ENCODE data around the gene ABTB2. TPM values are rescaled to one million over a fixed set of nuclear protein-coding genes. Genes with fewer than 3 reads are reported as not detected.

ABTB2 gene
- total RNA-seq, 4 donors from 2014 or later: 0.79 to 4.1 (median 3.7) TPM

DNA sequence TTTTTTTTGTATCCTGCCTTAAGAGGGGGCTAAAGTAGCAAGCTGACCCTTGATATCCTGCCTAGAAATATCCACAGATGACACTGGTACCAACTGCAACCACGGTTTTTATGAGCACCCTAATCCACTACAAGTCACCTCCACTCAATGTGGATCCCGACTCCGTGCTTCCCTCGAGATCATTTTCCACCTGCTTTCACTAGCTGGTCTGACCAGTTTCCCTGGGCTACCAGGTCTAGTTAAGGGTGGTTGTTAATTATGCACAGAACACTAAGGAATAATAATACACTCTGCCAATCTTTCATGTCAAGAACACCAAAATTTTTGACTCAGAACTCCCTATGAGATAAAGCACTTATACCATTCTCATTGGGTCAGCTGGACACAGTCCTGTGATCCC is 82.3 kb downstream of the ABTB2 start:
- H3K4me3 ChIP-seq: no peak overlapping the region
- WGBS, 2 donors: 70% methylated on average over 4 of the region's 4 CpGs; no CpG with 5 or more reads in 1 of the 2 donors
- DNase-seq: no peak
- peaks cover 10 to 19% (median 12%) of the 10 kb centered on the region in 3 donors for H3K4me1 ChIP-seq
- TF ChIP-seq, protein P1, sequence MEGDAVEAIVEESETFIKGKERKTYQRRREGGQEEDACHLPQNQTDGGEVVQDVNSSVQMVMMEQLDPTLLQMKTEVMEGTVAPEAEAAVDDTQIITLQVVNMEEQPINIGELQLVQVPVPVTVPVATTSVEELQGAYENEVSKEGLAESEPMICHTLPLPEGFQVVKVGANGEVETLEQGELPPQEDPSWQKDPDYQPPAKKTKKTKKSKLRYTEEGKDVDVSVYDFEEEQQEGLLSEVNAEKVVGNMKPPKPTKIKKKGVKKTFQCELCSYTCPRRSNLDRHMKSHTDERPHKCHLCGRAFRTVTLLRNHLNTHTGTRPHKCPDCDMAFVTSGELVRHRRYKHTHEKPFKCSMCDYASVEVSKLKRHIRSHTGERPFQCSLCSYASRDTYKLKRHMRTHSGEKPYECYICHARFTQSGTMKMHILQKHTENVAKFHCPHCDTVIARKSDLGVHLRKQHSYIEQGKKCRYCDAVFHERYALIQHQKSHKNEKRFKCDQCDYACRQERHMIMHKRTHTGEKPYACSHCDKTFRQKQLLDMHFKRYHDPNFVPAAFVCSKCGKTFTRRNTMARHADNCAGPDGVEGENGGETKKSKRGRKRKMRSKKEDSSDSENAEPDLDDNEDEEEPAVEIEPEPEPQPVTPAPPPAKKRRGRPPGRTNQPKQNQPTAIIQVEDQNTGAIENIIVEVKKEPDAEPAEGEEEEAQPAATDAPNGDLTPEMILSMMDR (IDR thresholded peaks at IDR 0.05): no peak
- TF ChIP-seq POLR2A (IDR thresholded peaks at IDR 0.05): no peak
- intact Hi-C loops (cut with DNase I): loop anchor here (10.0 kb wide), 1 partner anchor 81 kb away; no protein-coding TSS in a partner anchor
- H3K27ac ChIP-seq: peak overlapping the region; percentile 50 to 81 (median 67)
- no peaks in the 10 kb centered on the region for H3K36me3 ChIP-seq
- no peaks in the 10 kb centered on the region for H3K9me3 ChIP-seq
- no peaks in the 10 kb centered on the region for H3K27me3 ChIP-seq

DNA sequence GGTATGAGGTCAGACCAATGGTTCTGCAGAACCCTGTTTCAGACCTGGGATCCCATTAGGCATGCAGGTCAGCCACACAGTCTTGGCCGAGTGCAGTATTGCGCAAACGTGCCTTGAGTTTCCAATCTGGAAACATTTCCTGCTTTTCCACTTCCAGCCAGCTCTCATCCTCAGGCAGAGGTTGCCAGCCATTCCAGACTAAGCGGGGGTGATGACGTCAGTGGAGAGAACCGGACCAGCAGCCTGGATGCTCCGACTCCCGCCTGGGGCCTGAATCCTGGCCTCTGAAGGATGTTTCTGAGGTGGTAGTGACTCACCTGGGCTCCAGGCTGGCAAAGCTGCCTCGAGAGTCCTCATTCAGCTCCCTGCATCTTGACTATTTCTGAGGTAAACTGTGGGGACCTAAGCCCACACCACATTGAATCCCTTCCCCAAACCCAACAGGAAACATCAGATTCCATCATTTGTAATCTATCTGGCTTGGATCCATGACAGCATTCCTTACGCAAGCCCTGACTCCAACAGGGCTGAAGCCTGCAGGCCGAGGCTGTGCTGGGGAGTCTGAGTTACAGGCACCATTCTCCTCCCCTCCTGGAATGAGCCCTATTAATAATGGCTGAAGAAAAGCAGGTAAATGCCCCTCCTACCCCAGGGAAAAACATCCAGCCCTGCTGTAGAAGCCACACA is 83.0 kb downstream of the ABTB2 start:
- H3K36me3 ChIP-seq: no peaks in the 10 kb centered on the region
- DNase-seq: no peak
- no peaks in the 10 kb centered on the region for H3K27me3 ChIP-seq
- no peaks in the 10 kb centered on the region for H3K9me3 ChIP-seq
- 22 to 31% methylated on average over 6 to 11 of the region's 11 CpGs for WGBS, 2 donors
- intact Hi-C loops (cut with DNase I): loop anchor here (10.0 kb wide), 1 partner anchor 80 kb away; no protein-coding TSS in a partner anchor
- no peak for TF ChIP-seq POLR2A (IDR thresholded peaks at IDR 0.05)
- TF ChIP-seq, protein P1 (IDR thresholded peaks at IDR 0.05): no peak
- H3K4me1 ChIP-seq: peaks cover 10 to 19% (median 12%) of the 10 kb centered on the region in 3 donors
- H3K4me3 ChIP-seq: no peak overlapping the region
- H3K27ac ChIP-seq: peak overlapping the region; percentile 50 to 81 (median 67)

DNA sequence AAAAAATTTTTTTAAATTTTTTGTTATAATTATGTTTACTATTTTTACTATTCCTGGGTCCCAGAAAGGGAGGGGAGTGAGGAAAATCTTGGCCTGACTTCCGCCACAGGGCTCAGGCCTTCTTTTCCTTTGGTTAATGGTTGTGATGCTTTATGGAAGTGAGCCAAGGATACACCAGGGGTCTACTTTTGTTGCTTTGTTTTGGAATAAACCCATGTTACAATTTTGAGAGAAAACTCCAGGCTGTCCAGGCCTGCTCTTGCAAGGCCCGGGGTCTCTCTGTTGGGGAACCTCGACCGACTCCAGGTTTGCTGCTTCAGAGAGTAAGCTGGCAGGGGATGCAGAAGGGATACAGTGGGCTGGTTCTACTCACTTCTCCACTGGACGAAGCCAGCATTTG is 84.7 kb downstream of the ABTB2 start:
- Histone ChIP-seq H3K27me3 (peaks cover 0 to 5% (median 0%) of the 10 kb centered on the region in 4 donors), H3K4me3 (no peak overlapping the region), H3K36me3 (no peaks in the 10 kb centered on the region), H3K27ac (no peak overlapping the region), H3K4me1 (peaks cover 10 to 19% (median 12%) of the 10 kb centered on the region in 3 donors), H3K9me3 (no peaks in the 10 kb centered on the region)
- no peak for DNase-seq
- TF ChIP-seq, protein P1 (IDR thresholded peaks at IDR 0.05): no peak
- TF ChIP-seq POLR2A (IDR thresholded peaks at IDR 0.05): no peak
- intact Hi-C loops (cut with DNase I): loop anchor here (10.0 kb wide), 1 partner anchor 78 kb away; no protein-coding TSS in a partner anchor
- 89 to 100% methylated on average over 4 to 5 of the region's 5 CpGs for WGBS, 2 donors

DNA sequence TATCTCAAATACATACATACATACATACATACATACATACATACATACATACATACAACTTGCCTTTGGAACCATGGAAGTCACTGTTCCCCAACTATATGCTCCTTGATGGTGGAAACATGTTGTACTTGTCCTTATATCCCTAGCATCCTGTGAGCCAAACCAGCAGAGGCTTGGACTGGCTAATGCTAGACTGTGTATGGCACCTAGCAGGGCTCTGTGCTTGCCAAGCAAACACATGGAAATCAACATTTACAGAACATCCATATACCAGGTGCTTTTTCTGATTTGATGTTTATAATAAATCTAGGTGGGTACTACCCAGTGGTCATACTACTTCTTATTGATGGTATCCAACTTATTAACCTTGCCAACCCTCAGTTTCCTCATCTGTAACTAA is 86.1 kb downstream of the ABTB2 start:
- H3K4me3 ChIP-seq: no peak overlapping the region
- no peak for DNase-seq

DNA sequence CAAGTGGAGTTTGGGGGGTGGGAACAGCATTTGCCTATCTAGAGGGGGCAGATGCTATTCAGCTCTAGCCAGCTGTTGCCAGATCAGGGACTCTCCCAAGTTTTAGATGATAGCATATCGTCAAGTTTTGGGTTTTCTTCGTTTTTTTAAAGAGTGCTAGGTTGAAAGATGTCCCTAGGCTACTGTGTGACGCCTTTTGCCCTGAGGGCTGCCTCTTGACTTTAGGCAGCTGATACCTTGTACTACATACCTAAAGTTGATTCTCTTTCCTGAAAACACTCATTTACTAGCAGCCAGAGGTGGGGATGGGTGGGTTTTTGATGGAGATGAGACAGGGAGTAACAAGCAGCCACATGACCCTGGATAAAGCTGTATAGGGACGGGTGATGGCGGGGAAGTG is 87.1 kb downstream of the ABTB2 start:
- 73 to 77% methylated on average over 4 to 5 of the region's 5 CpGs for WGBS, 2 donors
- Histone ChIP-seq H3K4me3 (no peak overlapping the region), H3K27me3 (peaks cover 0 to 13% (median 0%) of the 10 kb centered on the region in 4 donors), H3K27ac (no peak overlapping the region), H3K36me3 (no peaks in the 10 kb centered on the region), H3K9me3 (no peaks in the 10 kb centered on the region), H3K4me1 (peaks cover 18 to 34% (median 20%) of the 10 kb centered on the region in 3 donors)
- intact Hi-C loops (cut with DNase I): loop anchor here (10.0 kb wide), 1 partner anchor 76 kb away; no protein-coding TSS in a partner anchor
- TF ChIP-seq, protein P1 (IDR thresholded peaks at IDR 0.05): no peak
- no peak for TF ChIP-seq POLR2A (IDR thresholded peaks at IDR 0.05)
- no peak for DNase-seq

More for the DNA sequence above, 86.1 kb downstream of the ABTB2 start:
- Histone ChIP-seq H3K27ac (no peak overlapping the region), H3K4me1 (peaks cover 14 to 26% (median 16%) of the 10 kb centered on the region in 3 donors), H3K9me3 (no peaks in the 10 kb centered on the region), H3K36me3 (no peaks in the 10 kb centered on the region), H3K27me3 (peaks cover 0 to 13% (median 0%) of the 10 kb centered on the region in 4 donors)
- TF ChIP-seq, protein P1 (IDR thresholded peaks at IDR 0.05): no peak
- no peak for TF ChIP-seq POLR2A (IDR thresholded peaks at IDR 0.05)
- intact Hi-C loops (cut with DNase I): loop anchor here (10.0 kb wide), 1 partner anchor 77 kb away; no protein-coding TSS in a partner anchor

All from esophagus squamous epithelium (tissue), 5 donors.